ENCODE data around the gene EFNA5.

DNA sequence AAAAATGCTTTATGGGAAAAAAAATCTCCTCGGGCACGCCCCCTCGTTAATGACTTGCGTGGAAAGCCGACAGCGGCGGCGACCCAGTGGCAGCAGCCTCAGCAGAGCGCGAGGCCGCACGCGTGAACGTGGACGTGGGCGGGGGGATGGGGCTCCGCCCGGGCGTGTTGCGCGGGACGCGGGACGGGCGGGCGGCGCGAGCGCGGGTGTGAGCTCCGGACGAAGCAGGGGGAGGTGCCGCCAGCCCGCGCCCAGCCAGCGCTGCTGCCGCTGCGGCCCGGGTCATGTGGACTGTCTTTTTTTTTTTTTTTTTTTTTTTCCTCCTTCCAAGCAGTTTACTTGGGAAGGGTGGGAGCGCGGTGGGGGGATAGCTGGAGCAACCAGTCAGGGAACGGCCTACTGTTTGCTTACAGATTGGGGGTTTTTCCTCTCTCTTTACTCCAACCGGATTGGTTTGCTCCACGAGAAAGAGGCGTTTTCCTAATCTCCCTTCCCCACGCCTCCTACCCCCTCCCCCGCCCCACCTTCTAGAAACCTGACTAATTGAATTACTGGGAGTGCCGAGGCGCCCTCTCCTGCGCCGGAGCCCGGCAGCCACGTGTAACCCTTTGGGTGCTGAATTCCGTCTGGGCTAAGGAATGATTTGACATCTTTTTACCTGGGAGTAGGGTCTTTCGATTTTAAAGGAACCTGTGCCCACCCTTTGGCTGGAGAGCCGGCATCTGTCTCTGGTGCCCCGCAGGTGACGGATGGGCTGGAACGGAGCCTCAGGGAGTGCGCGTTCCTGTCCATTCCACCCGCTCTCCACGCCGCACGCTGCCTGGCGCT is 1.7 kb upstream of the EFNA5 start:
- TF ChIP-seq ZSCAN22 (CRISPR knock-in tag; IDR thresholded peaks at IDR 0.05) (no peak), MZF1 (CRISPR knock-in tag; IDR thresholded peaks at IDR 0.05; ENCODE audit: borderline replicate concordance) (no peak)
- TF ChIP-seq, protein P1, sequence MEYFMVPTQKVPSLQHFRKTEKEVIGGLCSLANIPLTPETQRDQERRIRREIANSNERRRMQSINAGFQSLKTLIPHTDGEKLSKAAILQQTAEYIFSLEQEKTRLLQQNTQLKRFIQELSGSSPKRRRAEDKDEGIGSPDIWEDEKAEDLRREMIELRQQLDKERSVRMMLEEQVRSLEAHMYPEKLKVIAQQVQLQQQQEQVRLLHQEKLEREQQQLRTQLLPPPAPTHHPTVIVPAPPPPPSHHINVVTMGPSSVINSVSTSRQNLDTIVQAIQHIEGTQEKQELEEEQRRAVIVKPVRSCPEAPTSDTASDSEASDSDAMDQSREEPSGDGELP (IDR thresholded peaks at IDR 0.05; ENCODE audit: borderline replicate concordance, low read depth): no peak

Data from HepG2 (cell line).